Amniotic epithelial cell (primary cell): ENCODE data around the gene SCAMP3.

Experiments
- DNase-seq: peaks from one replicate; pipeline ENCODE4 v3.0.0-alpha.2; 2010; ENCODE audit warnings: low read depth

SCAMP3 gene

DNA sequence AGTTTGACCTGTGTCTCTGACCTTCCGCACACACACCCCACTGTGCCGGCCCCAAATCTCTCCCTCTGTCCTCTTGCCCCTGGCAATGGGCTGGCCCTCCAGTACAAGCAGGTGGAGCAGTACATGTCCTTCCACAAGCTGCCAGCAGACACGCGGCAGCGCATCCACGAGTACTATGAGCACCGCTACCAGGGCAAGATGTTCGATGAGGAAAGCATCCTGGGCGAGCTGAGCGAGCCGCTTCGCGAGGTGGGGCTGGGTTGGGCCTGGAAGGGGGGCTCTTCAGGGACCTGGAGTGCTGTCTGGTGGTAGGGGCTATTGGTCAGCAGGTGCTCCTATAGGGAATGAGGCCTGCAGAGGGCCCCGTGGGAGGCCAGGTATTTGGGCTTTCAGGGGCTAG, 22.9 kb upstream of the SCAMP3 start:
- DNase-seq: no peak

DNA sequence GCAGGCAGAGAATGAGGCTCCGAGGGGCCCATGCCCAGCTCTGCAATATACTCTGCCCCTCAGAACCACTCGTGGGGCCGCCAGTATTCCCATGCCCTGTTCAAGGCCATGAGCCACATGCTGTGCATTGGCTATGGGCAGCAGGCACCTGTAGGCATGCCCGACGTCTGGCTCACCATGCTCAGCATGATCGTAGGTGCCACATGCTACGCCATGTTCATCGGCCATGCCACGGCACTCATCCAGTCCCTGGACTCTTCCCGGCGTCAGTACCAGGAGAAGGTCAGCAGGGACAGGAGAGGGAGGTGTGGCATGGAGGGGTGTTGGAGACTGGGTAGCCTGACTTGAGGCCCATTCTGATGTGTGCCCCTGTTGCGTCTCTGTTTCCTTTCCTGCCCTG, 22.3 kb upstream of the SCAMP3 start:
- DNase-seq: no peak

DNA sequence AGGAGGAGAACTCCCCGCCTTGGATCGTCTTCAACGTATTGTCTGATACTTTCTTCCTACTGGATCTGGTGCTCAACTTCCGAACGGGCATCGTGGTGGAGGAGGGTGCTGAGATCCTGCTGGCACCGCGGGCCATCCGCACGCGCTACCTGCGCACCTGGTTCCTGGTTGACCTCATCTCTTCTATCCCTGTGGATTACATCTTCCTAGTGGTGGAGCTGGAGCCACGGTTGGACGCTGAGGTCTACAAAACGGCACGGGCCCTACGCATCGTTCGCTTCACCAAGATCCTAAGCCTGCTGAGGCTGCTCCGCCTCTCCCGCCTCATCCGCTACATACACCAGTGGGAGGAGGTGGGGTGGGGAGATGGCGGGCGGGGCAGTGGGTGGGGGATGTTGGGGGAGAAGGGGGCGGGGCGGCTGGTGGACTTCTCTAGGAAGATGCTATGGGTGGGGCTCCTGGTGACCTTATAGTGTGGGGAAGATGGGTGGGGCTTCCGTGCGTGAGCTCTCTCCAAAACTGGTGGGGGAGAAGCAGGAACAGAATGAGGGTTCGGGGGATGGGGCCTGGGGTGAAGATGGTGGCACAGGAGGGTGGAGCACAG, 20.4 kb upstream of the SCAMP3 start:
- no peak for DNase-seq

DNA sequence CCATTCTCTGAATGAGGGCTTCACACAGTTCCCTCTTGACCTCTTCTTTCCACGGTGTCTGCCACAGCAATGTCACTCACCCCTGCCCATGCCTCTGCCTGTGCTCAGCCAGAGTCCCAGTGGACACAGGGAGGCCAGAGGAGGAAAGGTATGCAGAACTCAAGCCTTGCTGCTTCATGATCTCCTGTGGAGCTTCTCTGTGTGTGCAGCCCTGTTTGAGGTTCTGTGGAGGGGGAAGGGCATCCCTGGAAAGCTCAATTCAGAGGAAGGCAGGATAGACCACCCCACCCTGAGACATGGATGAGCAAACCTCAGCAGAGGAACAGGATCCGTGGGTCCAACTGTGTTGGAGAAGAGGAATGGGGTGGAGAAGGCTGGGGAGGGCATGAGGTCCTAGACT, 17.1 kb upstream of the SCAMP3 start:
- DNase-seq: no peak

DNA sequence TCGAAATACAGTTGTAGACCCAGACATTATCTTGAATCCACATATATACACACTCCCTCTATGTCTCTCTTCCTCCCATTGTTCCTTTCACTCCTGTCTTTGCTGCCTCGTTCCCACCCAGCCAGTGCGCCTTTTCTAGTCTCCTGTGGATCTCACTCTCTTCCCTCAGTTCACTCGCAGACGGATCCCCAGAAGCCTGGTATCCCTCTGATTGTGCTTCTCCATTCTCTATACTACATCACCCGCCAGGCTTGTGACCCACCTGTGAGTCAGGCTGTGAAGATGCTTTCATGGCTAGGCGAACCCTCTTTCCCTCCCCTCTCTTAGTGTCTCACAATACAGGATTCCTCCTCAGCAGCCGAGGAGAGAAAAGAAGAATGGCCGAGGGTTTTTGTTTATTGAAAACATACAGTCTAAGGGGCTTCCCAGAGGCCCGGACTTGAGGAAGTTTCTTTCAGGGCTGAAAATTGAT, 16.6 kb upstream of the SCAMP3 start:
- DNase-seq: no peak

DNA sequence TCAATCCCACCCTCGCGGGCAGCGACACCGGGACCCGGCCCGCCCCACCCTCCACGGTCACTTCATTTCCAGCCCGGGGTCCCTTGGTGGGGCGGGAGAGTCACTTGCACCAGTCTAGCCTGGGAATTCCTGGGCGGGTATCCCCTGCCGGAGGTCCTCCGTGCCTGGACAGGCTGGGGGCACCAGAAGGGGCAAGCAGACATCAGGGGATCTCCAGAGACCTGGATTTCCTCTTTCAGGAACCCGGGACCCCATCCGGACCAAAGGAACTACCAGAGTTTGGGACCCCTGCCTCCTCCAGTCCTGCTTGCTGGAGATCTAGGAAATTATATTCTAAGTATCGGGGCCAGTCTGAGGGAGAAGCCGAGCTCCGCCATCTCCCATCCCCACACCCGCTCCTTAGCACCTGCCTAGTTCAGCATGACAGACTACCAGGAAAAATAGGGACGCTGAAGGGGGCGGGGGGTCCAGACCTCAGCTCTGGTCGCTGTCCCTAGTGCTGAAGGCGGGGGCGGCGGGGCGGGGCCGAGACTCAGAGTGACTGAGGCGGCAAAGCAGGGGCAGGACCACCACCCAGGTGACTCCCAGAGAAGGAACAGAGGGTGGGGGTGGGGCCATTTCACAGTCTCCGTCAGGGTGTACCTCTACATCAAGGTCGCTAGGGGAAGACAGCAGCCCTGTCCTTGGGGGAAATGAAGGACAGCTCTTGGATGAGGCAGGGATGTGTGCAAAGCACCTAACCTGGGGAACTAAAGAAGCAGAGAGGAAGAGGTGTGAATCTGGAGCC, 15.9 kb upstream of the SCAMP3 start:
- no peak for DNase-seq

DNA sequence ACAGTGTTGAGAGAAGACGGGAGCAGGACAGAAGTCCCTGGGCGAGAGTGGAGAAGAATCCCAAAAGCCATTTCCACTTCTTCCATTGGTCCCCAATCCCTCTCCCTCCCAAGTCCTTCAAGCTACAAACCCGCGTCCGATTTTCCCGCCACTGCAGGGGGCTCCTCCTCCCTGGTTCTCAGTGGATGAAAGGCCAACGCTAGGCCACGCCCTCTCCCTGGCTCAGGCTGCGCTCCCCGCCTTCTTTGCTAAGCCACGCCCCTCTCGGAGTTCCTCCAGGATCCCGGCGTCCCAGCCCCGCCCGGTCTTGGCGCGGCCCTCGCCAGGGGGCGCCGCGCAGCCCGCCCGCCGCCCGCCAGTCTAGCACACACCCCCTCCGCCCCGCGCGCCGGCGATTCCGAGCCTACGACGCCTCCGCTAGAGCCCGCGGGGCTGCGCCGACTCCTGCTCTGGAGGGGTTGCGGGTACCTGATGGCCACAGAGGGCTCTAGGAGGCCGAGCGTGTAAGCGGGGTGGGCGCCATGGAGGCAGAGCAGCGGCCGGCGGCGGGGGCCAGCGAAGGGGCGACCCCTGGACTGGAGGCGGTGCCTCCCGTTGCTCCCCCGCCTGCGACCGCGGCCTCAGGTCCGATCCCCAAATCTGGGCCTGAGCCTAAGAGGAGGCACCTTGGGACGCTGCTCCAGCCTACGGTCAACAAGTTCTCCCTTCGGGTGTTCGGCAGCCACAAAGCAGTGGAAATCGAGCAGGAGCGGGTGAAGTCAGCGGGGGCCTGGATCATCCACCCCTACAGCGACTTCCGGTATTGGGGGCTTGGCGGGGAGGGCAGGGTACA, 15.1 kb upstream of the SCAMP3 start, which contains the start of gene HCN3:
HCN3 (plus strand) TSS at position 394 of the 832 bp plus-strand sequence; CDS start at position 522, 128 bp downstream.
- peak; percentile 90 for DNase-seq

DNA sequence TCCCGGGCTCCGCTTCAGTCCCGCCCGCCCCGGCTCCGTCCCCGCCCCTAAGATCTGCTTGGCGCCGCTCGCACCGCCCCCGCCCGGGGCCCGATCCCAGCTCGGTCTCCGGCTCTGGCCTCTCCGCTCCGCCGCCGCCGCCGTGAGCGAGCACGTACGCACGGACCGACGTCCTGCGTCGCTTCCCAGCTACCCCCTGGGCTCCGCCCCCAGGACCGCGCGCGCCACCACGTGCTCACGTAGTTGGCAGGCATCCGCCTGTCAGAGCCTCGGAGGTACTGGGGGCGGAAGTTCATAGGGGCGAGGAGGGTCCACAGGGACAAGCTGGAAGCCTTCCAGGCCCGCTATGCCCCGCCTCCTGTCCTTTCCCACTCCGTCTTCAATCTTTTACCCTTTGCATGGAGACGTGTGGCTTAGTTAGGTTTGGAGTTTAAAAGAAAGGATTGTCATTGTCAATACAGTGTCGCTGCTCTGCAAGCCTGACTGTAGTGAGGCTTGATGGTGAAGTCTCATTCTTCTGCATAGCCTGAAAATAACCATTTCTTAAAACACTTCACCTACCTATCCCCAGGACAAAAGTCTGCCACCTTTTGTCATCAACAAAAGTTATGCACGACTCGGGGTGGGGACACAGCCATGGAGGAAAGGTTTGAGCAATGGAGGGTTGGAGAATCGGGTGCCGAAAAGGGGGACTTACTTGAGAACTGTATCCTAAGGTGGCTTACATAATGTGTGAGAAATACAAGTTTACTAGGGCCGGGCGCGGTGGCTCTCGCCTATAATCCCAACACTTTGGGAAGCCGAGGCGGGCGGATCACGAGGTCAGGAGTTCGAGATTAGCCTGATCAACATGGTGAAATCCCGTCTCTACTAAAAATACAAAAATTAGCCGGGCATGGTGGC, 11.4 kb upstream of the SCAMP3 start, which contains the start of gene CLK2:
CLK2 (minus strand) TSS at position 162 of the 903 bp plus-strand sequence. CDS start 2,527 bp downstream, outside the sequence.
- peak; percentile 89 for DNase-seq

DNA sequence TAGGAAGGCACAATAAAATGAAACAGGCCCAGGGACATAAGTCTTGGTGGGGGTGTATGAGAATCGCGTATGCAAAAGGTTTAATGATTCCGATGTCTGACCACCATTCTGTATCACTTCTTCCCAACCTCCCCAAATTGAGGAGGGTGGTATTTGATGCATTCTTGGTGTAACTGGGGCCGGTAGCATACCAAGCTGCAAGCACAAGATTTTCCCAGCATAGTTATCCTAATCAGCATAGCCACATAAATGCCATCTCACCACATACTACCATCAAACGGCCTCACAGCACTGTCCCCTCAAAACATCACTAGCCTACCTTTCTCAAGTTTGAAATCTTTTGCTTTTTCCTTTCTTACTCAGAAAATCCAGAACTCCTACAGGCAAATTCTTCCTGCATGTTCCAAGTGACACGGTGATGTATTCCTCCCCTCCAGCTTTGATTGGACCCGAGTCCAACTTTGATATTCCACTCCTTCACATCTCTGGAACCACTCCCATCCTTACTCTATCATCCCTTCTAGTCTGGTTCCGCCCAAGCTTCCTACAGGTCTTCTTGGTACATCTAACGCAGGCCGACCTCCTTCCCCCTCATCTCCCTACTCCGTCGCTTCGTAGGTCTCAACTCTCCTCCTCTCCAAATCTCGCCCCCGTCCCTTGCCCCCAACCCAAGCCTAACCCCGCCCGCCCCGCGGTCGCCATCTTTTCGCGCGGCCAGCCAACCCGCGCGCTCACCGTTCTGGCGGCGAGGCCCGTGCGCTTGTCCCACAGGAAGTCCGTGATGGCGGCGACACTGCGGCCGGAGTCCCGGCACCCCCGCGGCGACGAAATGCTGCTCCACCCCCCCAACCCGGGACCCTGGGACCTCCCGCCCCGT, 10.5 kb upstream of the SCAMP3 start:
- peak; percentile 75 for DNase-seq

DNA sequence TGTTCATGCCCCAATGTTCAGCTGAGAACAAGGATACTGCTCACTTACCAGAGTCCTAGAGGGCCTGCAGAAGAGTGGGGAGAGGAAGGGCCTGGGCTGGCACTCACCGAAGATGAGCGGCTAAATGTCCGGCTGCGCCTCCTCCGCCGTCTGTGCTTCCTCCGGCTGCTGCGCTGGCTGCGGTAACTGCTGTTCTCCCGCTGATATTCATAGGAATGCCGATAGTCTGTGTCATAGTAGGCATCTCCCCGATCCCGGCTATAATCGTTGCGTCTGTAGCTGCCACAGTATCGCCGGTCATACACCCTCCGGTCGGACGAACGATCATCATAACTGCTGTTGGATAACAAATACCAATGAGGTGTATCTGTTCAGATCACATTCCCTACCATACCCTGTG, 7.2 kb upstream of the SCAMP3 start:
- no peak for DNase-seq

DNA sequence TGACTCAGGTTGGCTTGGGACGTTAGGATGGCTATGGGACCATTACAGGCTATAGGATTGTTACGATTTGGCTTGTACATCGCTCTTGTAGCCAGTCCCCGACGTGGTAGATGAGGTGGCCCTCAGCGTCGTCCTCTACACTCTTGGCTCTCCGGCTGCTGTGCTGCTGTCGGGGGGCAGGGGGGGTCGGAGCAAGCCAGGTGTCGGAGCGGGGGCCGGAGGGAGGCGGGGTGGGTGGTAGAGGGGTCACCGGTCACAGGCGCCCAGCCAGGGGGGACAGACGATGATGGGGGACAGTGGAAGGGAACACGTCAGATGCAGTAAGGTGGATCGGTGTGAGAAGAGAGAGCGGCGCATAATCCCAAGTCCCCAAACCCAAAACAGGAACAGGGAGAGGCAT, 6.5 kb upstream of the SCAMP3 start:
- no peak for DNase-seq

DNA sequence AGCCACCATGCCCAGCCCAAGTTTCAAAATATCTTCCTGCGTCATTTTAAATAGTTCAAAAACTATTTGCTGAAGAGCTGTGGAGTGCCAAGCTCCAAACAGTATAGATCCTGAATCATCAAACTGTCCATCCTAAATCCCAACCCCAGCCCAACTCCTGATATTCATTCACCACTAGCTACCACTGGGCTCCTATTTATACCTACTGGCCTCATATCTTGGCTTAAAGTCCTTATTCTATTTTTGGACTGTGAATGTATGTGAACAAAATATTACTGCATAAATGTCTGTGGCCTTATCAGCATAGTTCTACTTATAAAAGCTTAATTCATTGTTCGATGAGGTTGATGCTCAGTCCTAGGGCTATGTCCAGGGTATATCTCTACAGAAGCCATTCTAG, 5.2 kb upstream of the SCAMP3 start:
- DNase-seq: no peak

DNA sequence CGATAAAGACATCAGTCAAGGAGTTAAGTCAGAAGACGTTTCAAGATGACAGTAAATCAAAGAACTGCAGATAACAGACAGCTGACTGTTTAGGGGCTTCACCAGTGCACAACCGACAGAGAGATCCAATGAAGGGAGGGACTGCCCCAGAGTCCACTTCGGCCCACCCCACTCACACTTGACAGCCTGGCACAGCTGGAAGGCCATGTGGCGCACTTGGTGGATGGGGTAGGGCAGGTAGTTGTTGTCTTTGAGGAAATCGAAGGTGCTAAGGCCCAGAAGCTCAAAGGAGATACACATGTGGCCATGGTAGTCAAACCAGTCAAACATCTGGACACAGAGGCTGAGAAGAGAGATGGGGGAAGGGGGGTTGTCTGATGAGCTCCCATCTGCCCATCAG, 4.4 kb upstream of the SCAMP3 start:
- no peak for DNase-seq

DNA sequence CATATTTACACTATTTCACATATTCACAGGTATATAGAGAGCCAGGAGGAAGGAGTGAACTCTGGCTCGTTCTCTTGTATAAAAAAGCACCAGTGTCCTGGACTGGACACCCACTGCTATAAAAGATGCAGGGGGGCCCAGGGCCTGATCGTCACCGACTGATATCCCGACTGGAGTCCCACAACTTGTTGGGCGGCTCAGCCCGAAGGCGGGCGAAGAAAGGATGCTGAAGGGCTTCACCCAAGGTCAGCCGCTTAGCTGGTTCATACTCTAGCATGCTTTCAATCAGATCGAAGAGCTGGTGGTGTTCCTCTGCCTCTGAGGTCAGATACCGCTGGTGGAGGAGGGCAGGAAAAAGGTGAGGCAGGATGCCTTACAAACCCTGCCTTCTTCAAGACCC, 907 bp upstream of the SCAMP3 start:
- no peak for DNase-seq

DNA sequence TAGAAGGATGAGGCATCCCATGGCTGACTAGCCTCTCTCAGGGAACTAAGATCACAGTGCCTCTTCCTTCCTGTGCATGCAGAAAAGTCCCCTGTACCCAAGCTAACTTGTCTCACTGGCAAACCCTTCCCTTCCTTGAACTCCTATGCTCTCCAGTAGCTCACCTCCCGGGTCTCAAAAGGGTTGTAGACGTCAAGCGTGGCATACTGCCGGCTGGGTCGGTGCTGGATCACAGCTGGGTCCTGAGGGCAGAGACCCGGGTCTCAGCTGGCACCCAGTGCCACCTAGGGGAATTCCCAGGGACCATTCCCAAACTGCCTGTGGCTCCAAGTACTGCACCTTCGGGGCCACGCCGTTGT, 688 bp downstream of the SCAMP3 start:
- no peak for DNase-seq

DNA sequence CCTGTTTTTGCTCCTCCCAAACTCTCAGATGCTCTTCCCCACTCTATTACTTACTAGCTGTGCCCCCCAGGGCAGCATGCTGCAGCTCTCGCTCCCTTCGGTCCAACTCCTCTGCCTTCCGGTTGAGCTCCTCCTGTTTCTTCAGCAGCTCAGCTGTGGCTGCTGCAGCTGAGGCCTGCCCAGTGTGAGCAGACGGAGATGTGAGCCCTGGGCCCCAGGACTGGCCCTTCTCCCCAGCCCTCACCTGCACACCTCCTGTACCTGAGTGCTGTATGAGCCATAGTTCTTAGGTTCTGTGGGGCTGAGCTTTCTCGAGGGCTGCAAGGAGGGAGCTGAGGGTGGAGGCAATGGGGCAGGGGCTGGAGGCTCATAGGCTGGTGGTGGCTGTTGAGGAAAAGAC, 1.9 kb downstream of the SCAMP3 start:
- DNase-seq: no peak

DNA sequence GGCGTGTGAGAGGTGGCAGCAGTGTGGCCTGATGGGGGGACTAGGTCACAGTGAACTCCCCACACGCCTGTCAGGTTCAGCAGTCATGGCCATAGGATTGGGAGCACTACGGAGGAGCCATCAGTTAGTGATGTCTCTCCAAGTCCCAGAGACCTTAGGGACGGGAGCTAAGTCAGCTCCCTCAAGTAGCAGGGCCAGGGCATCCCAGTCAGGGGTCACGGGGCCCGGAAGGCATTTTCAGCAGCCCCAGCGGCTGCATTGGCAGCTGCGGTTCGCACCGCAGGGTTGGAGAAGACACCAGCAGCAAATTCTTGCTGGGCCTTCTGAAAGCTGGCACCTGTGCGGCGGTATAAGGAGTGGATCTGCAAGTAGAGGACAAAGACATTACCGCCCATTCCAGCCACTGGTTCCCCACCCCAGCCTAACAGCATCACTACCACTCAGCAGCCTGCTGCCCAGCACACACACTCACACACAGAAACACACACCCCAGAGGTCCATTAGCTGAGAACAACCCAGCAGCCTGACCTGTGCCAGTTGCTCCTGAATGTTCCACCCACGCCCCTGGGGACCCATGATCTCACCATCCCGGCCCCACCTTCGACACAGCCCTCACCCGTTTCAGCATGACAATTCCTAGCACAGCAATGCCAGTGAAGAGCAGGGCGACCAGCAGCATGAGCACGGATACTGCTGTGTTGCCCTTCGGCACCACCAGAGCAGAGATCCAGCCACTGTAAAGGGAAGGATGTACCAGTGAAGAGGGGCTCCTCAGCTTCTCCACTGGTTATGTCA, 5.9 kb downstream of the SCAMP3 start:
- DNase-seq: no peak

DNA sequence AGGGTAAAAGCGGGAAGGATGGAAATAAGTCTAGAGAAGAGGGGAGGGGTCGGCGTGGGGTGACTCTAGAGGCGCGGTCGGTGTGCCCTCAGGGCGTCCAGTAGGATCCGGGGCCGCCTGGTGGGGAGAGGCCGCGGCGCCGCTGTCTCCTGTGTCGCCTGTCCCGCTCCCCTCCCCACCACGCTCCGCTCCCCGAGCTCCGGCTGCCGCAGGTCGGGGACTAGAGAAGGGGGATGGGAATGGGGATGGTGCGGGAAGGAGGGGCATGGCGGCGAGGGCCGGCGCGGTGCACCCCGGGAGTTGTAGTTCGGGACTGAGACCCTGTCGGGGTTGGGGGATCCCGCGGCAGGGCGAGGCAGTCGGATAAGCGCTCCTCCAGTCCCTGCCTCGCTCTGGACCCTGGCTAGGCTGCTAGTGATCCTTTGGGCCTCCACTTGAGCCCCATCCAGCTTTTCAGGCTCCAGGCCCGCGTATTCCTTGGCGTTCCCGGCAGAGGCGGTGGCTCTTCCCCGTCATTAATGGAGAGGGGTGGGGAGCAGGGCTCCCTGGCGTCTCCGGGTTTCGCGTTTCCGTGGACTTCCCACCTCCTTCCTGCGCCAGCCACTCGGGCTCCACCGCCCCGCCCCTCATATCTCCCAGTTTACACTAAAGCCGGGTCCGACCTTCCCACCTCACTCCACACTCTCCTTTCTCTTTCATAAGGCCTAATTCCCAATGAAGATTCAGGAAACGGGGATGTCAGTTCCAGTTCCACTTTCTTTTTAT, 6.7 kb downstream of the SCAMP3 start, which contains the start of gene ENTREP3:
ENTREP3 (minus strand) TSS at position 241 of the 765 bp plus-strand sequence. CDS start 606 bp downstream, outside the sequence.
- DNase-seq: peak; percentile 78

DNA sequence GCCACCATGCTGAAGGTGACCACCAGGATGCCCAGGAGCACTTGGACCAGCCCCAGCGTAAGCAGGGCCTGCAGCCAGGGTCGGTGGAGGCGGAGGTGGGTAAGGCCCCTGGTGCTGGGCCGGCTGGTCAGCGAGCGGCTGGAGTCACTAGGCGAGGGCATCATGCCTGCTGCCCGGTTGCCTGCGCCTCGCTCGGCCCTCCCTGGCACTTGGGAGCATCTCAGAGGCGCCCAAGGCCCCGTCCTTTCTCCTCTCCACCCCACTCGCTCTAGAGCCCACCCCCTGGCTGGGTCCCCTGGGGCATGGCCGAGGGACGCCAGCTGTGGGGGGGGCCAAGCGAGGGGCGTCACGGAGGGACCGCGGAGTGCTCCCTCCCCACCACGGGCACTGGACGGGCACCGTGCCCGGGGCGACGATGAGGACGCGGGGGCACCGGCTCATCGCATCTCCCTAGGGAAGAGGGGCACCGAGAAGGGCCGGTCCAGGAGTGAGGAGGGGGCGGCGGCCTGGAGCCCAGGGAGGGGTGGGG, 7.4 kb downstream of the SCAMP3 start:
- DNase-seq: no peak
